ENCODE results near the gene TIMM10.

The TIMM10 gene

DNA sequence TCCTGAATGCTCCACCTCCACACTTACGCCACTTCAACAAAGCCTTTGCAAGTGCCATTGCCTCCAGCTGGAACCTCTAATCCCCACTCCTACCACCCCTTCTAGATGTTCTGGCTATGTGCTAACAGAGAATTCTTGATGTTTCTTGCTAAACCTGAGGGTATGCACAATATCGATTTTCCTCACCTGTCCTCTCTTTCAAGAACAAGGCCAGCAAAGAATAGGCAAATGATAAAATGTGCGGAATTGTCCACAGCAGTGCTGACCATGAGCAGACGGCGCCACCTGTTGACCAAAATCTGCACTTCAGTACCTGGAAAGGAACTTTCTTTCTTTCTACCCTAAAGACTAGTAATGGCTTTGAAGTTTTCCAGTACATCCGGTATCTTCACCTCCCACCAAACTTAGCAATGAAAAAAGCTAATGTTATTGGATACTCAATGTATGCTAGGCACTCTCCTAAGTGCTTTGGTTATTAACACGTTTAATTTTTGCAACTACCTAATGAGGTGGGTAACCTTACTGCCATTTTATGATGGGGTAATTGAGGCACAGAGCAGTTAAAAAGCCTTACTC is 3.4 kb downstream of the TIMM10 start:
- no peak overlapping the region for H3K4me3 ChIP-seq (ENCODE audit: low read depth, low read length)
- peak; percentile 77 for TF ChIP-seq CTCF (IDR thresholded peaks at IDR 0.05; ENCODE audit: borderline replicate concordance, insufficient read depth, low read depth, low read length)

DNA sequence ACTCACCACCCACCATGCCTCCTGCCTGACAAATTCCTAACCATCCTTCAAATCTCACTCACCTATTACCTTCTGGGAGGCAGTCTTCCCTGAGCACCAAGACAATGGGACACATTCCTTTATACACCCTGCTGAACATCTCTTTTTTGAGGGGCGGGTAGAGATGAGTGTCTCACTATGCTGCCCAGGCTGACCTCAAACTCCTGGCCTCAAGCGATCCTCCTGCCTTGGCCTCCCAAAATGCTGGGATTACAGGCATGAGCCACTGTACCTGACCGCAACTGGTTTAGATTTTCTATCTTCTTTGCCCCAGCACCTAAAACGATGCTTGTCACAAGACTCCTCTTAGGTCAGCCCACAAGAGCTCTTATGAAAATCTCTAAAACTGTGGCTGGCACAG is 7.1 kb downstream of the TIMM10 start:
- no peak for TF ChIP-seq CTCF (IDR thresholded peaks at IDR 0.05; ENCODE audit: borderline replicate concordance, insufficient read depth, low read depth, low read length)
- no peak overlapping the region for H3K4me3 ChIP-seq (ENCODE audit: low read depth, low read length)

DNA sequence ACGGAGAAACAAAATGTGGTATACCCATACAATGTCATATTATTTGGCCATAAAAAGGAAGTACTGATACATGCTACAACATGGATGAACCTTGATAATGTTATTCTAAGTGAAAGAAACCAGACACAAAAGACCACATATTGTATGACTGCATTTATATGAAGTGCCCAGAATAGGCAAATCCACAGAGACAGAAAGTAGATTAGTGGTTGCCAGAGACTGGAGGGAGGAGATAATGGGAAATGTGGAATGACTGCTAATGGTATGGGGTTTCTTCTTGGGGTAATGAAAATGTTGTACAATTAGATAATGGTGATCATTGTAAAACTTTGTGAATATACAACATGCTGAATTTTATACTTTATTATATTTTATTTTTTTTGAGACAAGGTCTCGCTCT is 9.4 kb downstream of the TIMM10 start:
- TF ChIP-seq CTCF (IDR thresholded peaks at IDR 0.05; ENCODE audit: borderline replicate concordance, insufficient read depth, low read depth, low read length): no peak
- no peak overlapping the region for H3K4me3 ChIP-seq (ENCODE audit: low read depth, low read length)

GRCh38 chr11:57516061-57516443 is 14.5 kb downstream of the TIMM10 start:
- peak overlapping the region; percentile 98 for H3K4me3 ChIP-seq (ENCODE audit: low read depth, low read length)
- no peak for TF ChIP-seq CTCF (IDR thresholded peaks at IDR 0.05; ENCODE audit: borderline replicate concordance, insufficient read depth, low read depth, low read length)

- peak within 1 kb of the TSS; percentile 98 for H3K4me3 ChIP-seq (ENCODE audit: low read depth, low read length)
- no peak for TF ChIP-seq CTCF (IDR thresholded peaks at IDR 0.05; ENCODE audit: borderline replicate concordance, insufficient read depth, low read depth, low read length)
These were observed 15.1 kb downstream of the TIMM10 start, which contains the start of gene SLC43A1 for GRCh38 chr11:57515332-57516060. SLC43A1 (minus strand) TSS chr11:57515702; CDS start chr11:57514111, 1,591 bp downstream.

- peak overlapping the region; percentile 98 for H3K4me3 ChIP-seq (ENCODE audit: low read depth, low read length)
- no peak for TF ChIP-seq CTCF (IDR thresholded peaks at IDR 0.05; ENCODE audit: borderline replicate concordance, insufficient read depth, low read depth, low read length)
These were observed 15.8 kb downstream of the TIMM10 start for GRCh38 chr11:57514538-57515331.

Data from GM12875 (cell line).